Endothelial cell of umbilical vein (primary cell): ENCODE results near the gene MAP1B. TPM values are rescaled to one million over a fixed set of nuclear protein-coding genes. Genes with fewer than 3 reads are reported as not detected.

ENCODE experiments used
- BruUV-seq: library from RNA; stranded (reverse); fragments of 400-500 nt; replicated peaks from 2 replicates; lab custom pipeline; 2021; lab: Mats Ljungman, UMichigan
- CTCF ChIA-PET: fragments of 300-600, 350-600 bp; sonication (Branson Sonifier 250); formaldehyde crosslinking; loops from one replicate; lab custom pipeline; 2021; ENCODE audit warnings: antibody characterized with exemption, inconsistent platforms; lab: Charles Lee
- POLR2A ChIA-PET: fragments of 300-600, 350-600 bp; sonication (Branson Sonifier 250); formaldehyde crosslinking; loops from one replicate; lab custom pipeline; 2021; ENCODE audit warnings: antibody characterized with exemption, inconsistent platforms; lab: Charles Lee
- DNase-seq: peaks from one replicate; pipeline ENCODE4 v3.0.0-alpha.2; 2011; ENCODE audit warnings: low read depth, low spot score
- FAIRE-seq: peaks from 2 replicates; lab custom pipeline; 2011; peaks lifted over from hg19 to GRCh38; lab: Jason Lieb, UNC
- H2AFZ ChIP-seq: 2 replicates; pipeline ENCODE4 v1.6.0; 2012; ENCODE audit warnings: low read depth, low read length, control low read depth, inconsistent platforms
- H3K27ac ChIP-seq: 2 replicates; pipeline ENCODE4 v1.5.1; 2011; ENCODE audit warnings: low read depth, mild to moderate bottlenecking, control low read depth, low read length, moderate library complexity; ENCODE audit not compliant: insufficient read depth
- H3K27me3 ChIP-seq, 2 experiments: 2 replicates each; pipeline versions ENCODE4 v1.6.0 to v1.6.1; 2011; ENCODE audit warnings: low read length in 2 of 2, mixed read lengths in 1 of 2; ENCODE audit not compliant: control insufficient read depth in 2 of 2, insufficient read depth in 2 of 2
- H3K36me3 ChIP-seq, 2 experiments: 2 replicates in 1 of 2; 3 replicates in 1 of 2; pipeline ENCODE4 v1.5.1; 2011; ENCODE audit warnings: low read length in 2 of 2, mild to moderate bottlenecking in 1 of 2, moderate library complexity in 1 of 2; ENCODE audit not compliant: control insufficient read depth in 2 of 2, insufficient read depth in 2 of 2; ENCODE audit errors: extremely low read depth in 1 of 2
- H3K4me1 ChIP-seq: 3 replicates; pipeline ENCODE4 v1.5.1; 2011; ENCODE audit warnings: mild to moderate bottlenecking, low read length; ENCODE audit not compliant: control insufficient read depth, insufficient read depth; ENCODE audit errors: extremely low read depth
- H3K4me2 ChIP-seq: 2 replicates; pipeline ENCODE4 v1.6.1; 2011; ENCODE audit warnings: low read length, control low read depth, mixed read lengths; ENCODE audit not compliant: insufficient read depth
- H3K4me3 ChIP-seq, 3 experiments: fragments of 200-600 bp in 1 of 3; sonication (generic), shearing (Covaris generic) in 1 of 3; replicated peaks in 1 of 3; 2 replicates each; pipeline ENCODE4 v1.5.1; 2011 to 2016; ENCODE audit warnings: control low read depth in 3 of 3, low read length in 3 of 3, mild to moderate bottlenecking in 2 of 3, inconsistent platforms in 1 of 3, low read depth in 1 of 3, moderate library complexity in 1 of 3; ENCODE audit not compliant: insufficient read depth in 1 of 3
- H3K79me2 ChIP-seq: 2 replicates; pipeline ENCODE4 v1.6.0; 2012; ENCODE audit warnings: low read length, inconsistent platforms; ENCODE audit not compliant: control insufficient read depth, insufficient read depth
- H3K9ac ChIP-seq: replicated peaks from 2 replicates; pipeline ENCODE3; 2011; ENCODE audit warnings: low read length, control low read depth; ENCODE audit not compliant: insufficient read depth; ENCODE audit errors: extremely low read depth
- H3K9me1 ChIP-seq: replicated peaks from 3 replicates; pipeline ENCODE4 v1.6.0; 2011; ENCODE audit warnings: mild to moderate bottlenecking, low read length; ENCODE audit not compliant: control insufficient read depth, insufficient read depth; ENCODE audit errors: extremely low read depth
- H3K9me3 ChIP-seq: replicated peaks from 2 replicates; pipeline ENCODE4 v1.5.1; 2012; ENCODE audit warnings: low read length, inconsistent platforms; ENCODE audit not compliant: control insufficient read depth, insufficient read depth
- H4K20me1 ChIP-seq: replicated peaks from 2 replicates; pipeline ENCODE3; 2011; ENCODE audit warnings: mild to moderate bottlenecking, low read length; ENCODE audit not compliant: control insufficient read depth, insufficient read depth; ENCODE audit errors: extremely low read depth
- EZH2 ChIP-seq: IDR thresholded peaks from 2 replicates; pipeline ENCODE4 v1.6.1; 2012; ENCODE audit warnings: borderline replicate concordance, low read depth, mild to moderate bottlenecking, moderate library complexity, low read length, inconsistent platforms; ENCODE audit not compliant: severe bottlenecking
- FOS ChIP-seq: IDR thresholded peaks from 2 replicates; pipeline ENCODE4 v1.6.1; 2011; ENCODE audit warnings: mild to moderate bottlenecking, low read length, moderate library complexity, borderline replicate concordance; ENCODE audit not compliant: insufficient read depth
- GATA2 ChIP-seq: IDR thresholded peaks from 2 replicates; pipeline ENCODE4 v1.7.0; 2011; ENCODE audit warnings: low read depth, mild to moderate bottlenecking, moderate library complexity, mixed read lengths, low read length; ENCODE audit not compliant: insufficient read length, insufficient read depth
- JUN ChIP-seq: IDR thresholded peaks from 2 replicates; pipeline ENCODE4 v1.6.1; 2011; ENCODE audit warnings: borderline replicate concordance, low read depth; ENCODE audit not compliant: insufficient read length, insufficient read depth
- MYC ChIP-seq: IDR thresholded peaks from one replicate; pipeline ENCODE4 v1.6.1; 2011; ENCODE audit warnings: mild to moderate bottlenecking, low read depth, low read length
- POLR2A ChIP-seq: IDR thresholded peaks from 2 replicates; pipeline ENCODE4 v1.6.1; 2012; ENCODE audit warnings: low read depth, mild to moderate bottlenecking, control low read depth, low read length
- POLR2AphosphoS5 ChIP-seq: IDR thresholded peaks from 2 replicates; pipeline ENCODE4 v1.6.1; 2012; ENCODE audit warnings: low read depth, mild to moderate bottlenecking, control low read depth, low read length, moderate library complexity; ENCODE audit not compliant: insufficient read depth
- dilution Hi-C: fragments of 300-500 bp; cut with MboI; formaldehyde crosslinking; loops from one replicate; pipeline ENCODE4 v1.15.0; 2019; ENCODE audit warnings: low sequenced_read_pairs; ENCODE audit not compliant: extremely low pct_ligation_motif_present
- intact Hi-C: fragments of 100-400 bp; cut with micrococcal nuclease; formaldehyde crosslinking; loops from one replicate; pipeline ENCODE4 v1.10.0; 2022
- polyA plus RNA-seq, 4 experiments: library from polyadenylated mRNA; depleted of rRNA in 3 of 4; stranded (reverse) in 3 of 4; unstranded in 1 of 4; fragments of >200 nt; gene quantifications; 2 replicates each; pipeline versions ENCODE4 v1.2.1 to v1.2.3, GENCODE V29; 2011 to 2012; ENCODE audit warnings: missing spikeins in 1 of 4
- total RNA-seq: library from RNA; stranded (reverse); gene quantifications from 2 replicates; pipeline ENCODE4 v1.2.3, GENCODE V29; 2021
- TF ChIP-seq, protein P1 (sequence below), 2 donors: IDR thresholded peaks; 1 replicate in 1 of 2; 2 replicates in 1 of 2; pipeline ENCODE4 v1.5.1; 2011; ENCODE audit warnings: low read length in 2 of 2, mild to moderate bottlenecking in 2 of 2, moderate library complexity in 2 of 2, control low read depth in 1 of 2, inconsistent platforms in 1 of 2, low read depth in 1 of 2; ENCODE audit not compliant: insufficient read depth in 1 of 2; ENCODE audit errors: extremely low read depth in 1 of 2
- TF ChIP-seq, protein P2 (sequence below): IDR thresholded peaks from 2 replicates; pipeline ENCODE4 v1.6.1; 2011; ENCODE audit not compliant: insufficient read depth, insufficient read length

MAP1B gene
- total and polyA plus RNA-seq, 2 donors (not counting 3 experiments of a cell fraction or from before 2014, with no cell fraction given): 55.9 to 263 TPM

- POLR2A ChIA-PET: no interaction called here
- dilution Hi-C loops: no loop called here
Measured at GRCh38 chr5:72238712-72239445, 131.6 kb downstream of the MAP1B start.

More at GRCh38 chr5:72238712-72239445, 131.6 kb downstream of the MAP1B start:
- H4K20me1 ChIP-seq: no peaks in the 10 kb centered on the region
- H3K79me2 ChIP-seq: peaks cover 14% of the 10 kb centered on the region
- no peak overlapping the region for H2AFZ ChIP-seq
- TF ChIP-seq POLR2AphosphoS5 (no peak), MYC (no peak), POLR2A (no peak), FOS (no peak), GATA2 (no peak), JUN (no peak), EZH2 (no peak)
- TF ChIP-seq, protein P1, sequence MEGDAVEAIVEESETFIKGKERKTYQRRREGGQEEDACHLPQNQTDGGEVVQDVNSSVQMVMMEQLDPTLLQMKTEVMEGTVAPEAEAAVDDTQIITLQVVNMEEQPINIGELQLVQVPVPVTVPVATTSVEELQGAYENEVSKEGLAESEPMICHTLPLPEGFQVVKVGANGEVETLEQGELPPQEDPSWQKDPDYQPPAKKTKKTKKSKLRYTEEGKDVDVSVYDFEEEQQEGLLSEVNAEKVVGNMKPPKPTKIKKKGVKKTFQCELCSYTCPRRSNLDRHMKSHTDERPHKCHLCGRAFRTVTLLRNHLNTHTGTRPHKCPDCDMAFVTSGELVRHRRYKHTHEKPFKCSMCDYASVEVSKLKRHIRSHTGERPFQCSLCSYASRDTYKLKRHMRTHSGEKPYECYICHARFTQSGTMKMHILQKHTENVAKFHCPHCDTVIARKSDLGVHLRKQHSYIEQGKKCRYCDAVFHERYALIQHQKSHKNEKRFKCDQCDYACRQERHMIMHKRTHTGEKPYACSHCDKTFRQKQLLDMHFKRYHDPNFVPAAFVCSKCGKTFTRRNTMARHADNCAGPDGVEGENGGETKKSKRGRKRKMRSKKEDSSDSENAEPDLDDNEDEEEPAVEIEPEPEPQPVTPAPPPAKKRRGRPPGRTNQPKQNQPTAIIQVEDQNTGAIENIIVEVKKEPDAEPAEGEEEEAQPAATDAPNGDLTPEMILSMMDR (IDR thresholded peaks at IDR 0.05; ENCODE audit: extremely low read depth in 1 of 2, insufficient read depth in 1 of 2, low read depth in 1 of 2, low read length in 2 of 2): no peak
- TF ChIP-seq, protein P2, sequence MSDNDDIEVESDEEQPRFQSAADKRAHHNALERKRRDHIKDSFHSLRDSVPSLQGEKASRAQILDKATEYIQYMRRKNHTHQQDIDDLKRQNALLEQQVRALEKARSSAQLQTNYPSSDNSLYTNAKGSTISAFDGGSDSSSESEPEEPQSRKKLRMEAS: no peak
- BruUV-seq: no TSS peak
- peaks cover 0 to 3% of the 10 kb centered on the region in 2 experiments for H3K36me3 ChIP-seq
- H3K9ac ChIP-seq: no peak overlapping the region
- H3K4me3 ChIP-seq: no peak overlapping the region
- FAIRE-seq (no peak), DNase-seq (no peak)
- intact Hi-C loops: no loop called here
- H3K9me3 ChIP-seq: no peaks in the 10 kb centered on the region
- no peaks in the 10 kb centered on the region for H3K9me1 ChIP-seq
- CTCF ChIA-PET: interaction anchor here (0.7 to 1.7 kb wide), 2 partner anchors 9 kb away, joined by 3 to 9 read pairs; no protein-coding TSS in a partner anchor
- H3K4me2 ChIP-seq: no peak overlapping the region
- H3K27ac ChIP-seq: no peak overlapping the region
- no peaks in the 10 kb centered on the region for H3K27me3 ChIP-seq
- H3K4me1 ChIP-seq: peaks cover 33% of the 10 kb centered on the region
